ENCODE measurements around the gene C4BPB. TPM values are rescaled to one million over a fixed set of nuclear protein-coding genes. Genes with fewer than 3 reads are reported as not detected.

The C4BPB gene
- total RNA-seq, 1 donor, result not detected

GRCh38 chr1:207069858-207070506 lies 18.7 kb upstream of the C4BPB start:
- DNase-seq (ENCODE audit: low read depth), result no peak
- no peak overlapping the region for H3K4me3 ChIP-seq (ENCODE audit: low read depth, low read length)
- TF ChIP-seq, protein P1, sequence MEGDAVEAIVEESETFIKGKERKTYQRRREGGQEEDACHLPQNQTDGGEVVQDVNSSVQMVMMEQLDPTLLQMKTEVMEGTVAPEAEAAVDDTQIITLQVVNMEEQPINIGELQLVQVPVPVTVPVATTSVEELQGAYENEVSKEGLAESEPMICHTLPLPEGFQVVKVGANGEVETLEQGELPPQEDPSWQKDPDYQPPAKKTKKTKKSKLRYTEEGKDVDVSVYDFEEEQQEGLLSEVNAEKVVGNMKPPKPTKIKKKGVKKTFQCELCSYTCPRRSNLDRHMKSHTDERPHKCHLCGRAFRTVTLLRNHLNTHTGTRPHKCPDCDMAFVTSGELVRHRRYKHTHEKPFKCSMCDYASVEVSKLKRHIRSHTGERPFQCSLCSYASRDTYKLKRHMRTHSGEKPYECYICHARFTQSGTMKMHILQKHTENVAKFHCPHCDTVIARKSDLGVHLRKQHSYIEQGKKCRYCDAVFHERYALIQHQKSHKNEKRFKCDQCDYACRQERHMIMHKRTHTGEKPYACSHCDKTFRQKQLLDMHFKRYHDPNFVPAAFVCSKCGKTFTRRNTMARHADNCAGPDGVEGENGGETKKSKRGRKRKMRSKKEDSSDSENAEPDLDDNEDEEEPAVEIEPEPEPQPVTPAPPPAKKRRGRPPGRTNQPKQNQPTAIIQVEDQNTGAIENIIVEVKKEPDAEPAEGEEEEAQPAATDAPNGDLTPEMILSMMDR (IDR thresholded peaks at IDR 0.05; ENCODE audit: insufficient read depth, low read depth, low read length), result no peak

- TF ChIP-seq, protein P1 (IDR thresholded peaks at IDR 0.05; ENCODE audit: insufficient read depth, low read depth, low read length), result no peak
- DNase-seq (ENCODE audit: low read depth), result no peak
- no peak overlapping the region for H3K4me3 ChIP-seq (ENCODE audit: low read depth, low read length)
Observed at GRCh38 chr1:207070811-207071210, 17.8 kb upstream of the C4BPB start.

GRCh38 chr1:207071426-207071825 lies 17.2 kb upstream of the C4BPB start:
- DNase-seq (ENCODE audit: low read depth), result no peak
- H3K4me3 ChIP-seq (ENCODE audit: low read depth, low read length), result no peak overlapping the region
- TF ChIP-seq, protein P1 (IDR thresholded peaks at IDR 0.05; ENCODE audit: insufficient read depth, low read depth, low read length), result no peak

DNA sequence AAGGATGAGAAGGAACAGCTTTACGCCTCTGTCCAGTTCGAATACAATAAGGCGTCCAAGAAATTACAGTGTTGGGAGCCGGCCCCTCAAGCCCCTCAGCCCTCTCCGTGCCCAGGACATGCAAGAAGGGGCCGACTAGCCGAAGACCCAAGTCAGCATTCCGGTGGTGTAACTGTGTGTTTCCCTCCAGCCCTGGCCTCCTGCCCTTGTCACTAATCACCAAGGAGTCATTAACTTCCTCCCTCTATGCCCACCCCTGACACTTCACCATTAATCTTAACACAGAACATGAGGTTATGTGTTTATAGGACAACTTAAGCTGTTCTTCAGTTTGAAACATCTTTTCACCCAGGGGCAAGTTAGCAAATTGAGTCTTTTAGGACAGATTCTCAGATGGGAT lies 16.4 kb upstream of the C4BPB start:
- DNase-seq (ENCODE audit: low read depth), result no peak
- TF ChIP-seq, protein P1 (IDR thresholded peaks at IDR 0.05; ENCODE audit: insufficient read depth, low read depth, low read length), result no peak

GRCh38 chr1:207073906-207074820 lies 14.5 kb upstream of the C4BPB start:
- TF ChIP-seq, protein P1 (IDR thresholded peaks at IDR 0.05; ENCODE audit: insufficient read depth, low read depth, low read length), result no peak
- DNase-seq (ENCODE audit: low read depth), result no peak
- no peak overlapping the region for H3K4me3 ChIP-seq (ENCODE audit: low read depth, low read length)

More for the DNA sequence above, 16.4 kb upstream of the C4BPB start:
- no peak overlapping the region for H3K4me3 ChIP-seq (ENCODE audit: low read depth, low read length)

DNA sequence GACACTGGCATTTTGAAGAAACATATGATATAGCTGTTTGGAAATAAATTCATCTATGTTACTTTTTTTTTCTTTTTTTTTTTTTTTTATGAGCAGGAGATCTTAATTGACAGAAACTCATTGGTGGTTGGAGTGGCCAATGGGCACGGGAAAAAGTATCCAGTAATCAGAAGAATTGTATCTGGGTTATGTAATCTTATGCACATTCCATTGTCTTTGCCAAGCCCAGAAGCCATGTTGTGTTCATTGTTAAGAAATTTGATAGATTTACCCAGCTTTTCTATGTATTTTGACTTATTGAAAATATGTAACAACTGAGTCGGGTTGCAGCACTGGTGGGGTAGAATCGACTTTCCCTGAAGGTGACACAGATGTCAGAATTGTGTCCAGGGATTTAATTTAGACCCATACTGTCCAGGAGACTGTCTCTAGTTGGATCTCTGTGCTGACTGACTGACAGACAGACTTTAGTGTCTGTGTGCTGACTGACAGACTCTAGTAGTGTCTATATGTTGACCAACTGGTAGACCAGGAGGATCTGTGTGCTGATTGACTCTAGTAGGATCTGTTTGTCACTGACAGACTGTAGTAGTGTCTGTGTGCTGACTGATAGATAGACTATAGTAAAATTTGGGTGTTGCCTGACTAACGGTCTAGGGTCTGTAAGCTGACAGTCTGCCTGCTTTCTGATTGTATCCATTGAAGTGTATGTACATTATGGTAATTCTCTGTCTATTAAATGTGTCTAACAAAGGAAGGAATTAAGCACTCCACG lies 12.3 kb upstream of the C4BPB start:
- H3K4me3 ChIP-seq (ENCODE audit: low read depth, low read length), result no peak overlapping the region
- DNase-seq (ENCODE audit: low read depth), result no peak
- TF ChIP-seq, protein P1 (IDR thresholded peaks at IDR 0.05; ENCODE audit: insufficient read depth, low read depth, low read length), result no peak
